HepG2 (cell line): ENCODE data around the gene PRXL2A. TPM values are rescaled to one million over a fixed set of nuclear protein-coding genes. Genes with fewer than 3 reads are reported as not detected.

Experiments
- ERF ChIP-seq: IDR thresholded peaks from 2 replicates; pipeline ENCODE4 v1.6.1; 2018; ENCODE audit warnings: missing biosample characterization, missing genetic modification reagents
- GLI4 ChIP-seq: sonication (generic); formaldehyde crosslinking; IDR thresholded peaks from 2 replicates; pipeline ENCODE4 v1.5.1; 2020; ENCODE audit warnings: missing genetic modification reagents, mild to moderate bottlenecking, moderate library complexity, borderline replicate concordance
- POLR2AphosphoS5 ChIP-seq: IDR thresholded peaks from 2 replicates; pipeline ENCODE4 v1.6.1; 2012; ENCODE audit warnings: low read depth, low read length
- RFX5 ChIP-seq: IDR thresholded peaks from 2 replicates; pipeline ENCODE4 v1.6.1; 2011; ENCODE audit warnings: low read depth, low read length, improper control_type of control experiment
- ZNF557 ChIP-seq: sonication (generic); formaldehyde crosslinking; IDR thresholded peaks from 2 replicates; pipeline ENCODE4 v1.4.0; 2020; ENCODE audit warnings: missing genetic modification reagents
- ZNF563 ChIP-seq: sonication (generic); formaldehyde crosslinking; IDR thresholded peaks from 2 replicates; pipeline ENCODE4 v1.8.0; 2022; ENCODE audit warnings: mild to moderate bottlenecking, moderate library complexity, missing genetic modification reagents
- ZNF713 ChIP-seq: sonication (generic); formaldehyde crosslinking; IDR thresholded peaks from 2 replicates; pipeline ENCODE4 v1.4.0; 2020; ENCODE audit warnings: mild to moderate bottlenecking, missing genetic modification reagents
- ZNF768 ChIP-seq: sonication (generic); formaldehyde crosslinking; IDR thresholded peaks from 2 replicates; pipeline ENCODE4 v1.4.0; 2020; ENCODE audit warnings: missing genetic modification reagents
- polyA plus RNA-seq, 8 experiments: library from polyadenylated mRNA; depleted of rRNA in 3 of 8; stranded (reverse) in 7 of 8; unstranded in 1 of 8; fragments of >200 nt; fragmentation: Illumina TruSeq in 4 of 8; extraction: Trizol in 4 of 8; gene quantifications; 2 replicates each; pipeline versions ENCODE4 v1.2.1 to v1.2.3, GENCODE V29; 2011 to 2016; ENCODE audit warnings: low read depth in 4 of 8, missing spikeins in 1 of 8, mixed read lengths in 1 of 8; ENCODE audit not compliant: insufficient read depth in 1 of 8
- total RNA-seq, 5 experiments: library from RNA; depleted of rRNA; stranded (reverse); fragments of >200 nt; fragmentation: Illumina TruSeq; extraction: Trizol; gene quantifications; 2 replicates each; pipeline ENCODE4 v1.2.3, GENCODE V29; 2016; ENCODE audit warnings: low read depth in 1 of 5
- TF ChIP-seq, protein P1 (sequence below): sonication (generic); formaldehyde crosslinking; IDR thresholded peaks from 2 replicates; pipeline ENCODE4 v1.5.1; 2020; ENCODE audit warnings: mild to moderate bottlenecking, missing genetic modification reagents, moderate library complexity
- TF ChIP-seq, protein P2 (sequence below): sonication (generic); formaldehyde crosslinking; IDR thresholded peaks from one replicate; pipeline ENCODE4 v1.5.1; 2020; ENCODE audit warnings: mild to moderate bottlenecking, missing genetic modification reagents; ENCODE audit errors: not compliant biosample characterization

Gene PRXL2A
- total and polyA plus RNA-seq, 2 of the 13 experiments (the other 11 are each of a cell fraction or from before 2014, with no cell fraction given) = 43.9 to 79.9 TPM

DNA sequence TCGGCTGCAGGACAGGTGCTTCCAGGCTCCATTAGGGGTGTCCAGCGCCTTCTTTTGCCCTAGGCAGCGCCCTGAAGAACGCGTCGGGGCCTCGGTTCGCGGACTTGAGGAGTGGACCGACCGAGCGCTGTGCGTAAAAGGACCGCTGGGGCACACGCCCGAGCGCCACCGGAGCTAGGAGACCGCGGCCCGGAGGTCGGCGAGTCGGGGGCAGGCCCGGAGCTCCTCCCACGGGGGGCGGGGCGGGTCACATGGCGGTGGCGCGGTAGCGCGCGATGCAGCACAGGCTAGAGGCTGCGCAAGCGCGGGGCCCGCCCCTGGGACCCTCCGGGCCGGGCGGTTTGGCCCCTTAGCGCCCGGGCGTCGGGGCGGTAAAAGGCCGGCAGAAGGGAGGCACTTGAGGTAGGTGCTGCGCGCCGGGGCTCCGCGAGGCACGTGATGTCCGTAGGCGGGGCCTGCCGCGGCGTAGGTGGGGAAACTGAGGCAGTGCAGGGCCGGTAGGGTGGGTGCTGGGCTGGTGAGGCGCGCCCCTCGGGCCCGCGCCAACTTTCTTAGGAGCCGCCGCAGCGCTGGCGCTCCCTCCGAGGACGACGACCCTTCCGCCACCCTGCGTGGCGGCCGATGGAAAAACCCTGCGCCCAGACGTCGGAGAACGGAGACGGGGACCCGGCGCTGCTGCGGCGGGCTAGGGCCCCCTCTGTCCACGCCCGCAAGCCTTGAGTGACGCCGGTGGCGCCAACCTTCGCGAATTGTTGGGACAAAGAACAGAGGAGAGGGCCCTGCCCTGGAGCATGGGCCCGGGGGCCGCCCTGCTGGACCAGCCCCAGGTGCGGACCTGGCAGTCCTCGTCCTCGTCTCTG is at the start of gene PRXL2A (continued):
- TF ChIP-seq, protein P1, sequence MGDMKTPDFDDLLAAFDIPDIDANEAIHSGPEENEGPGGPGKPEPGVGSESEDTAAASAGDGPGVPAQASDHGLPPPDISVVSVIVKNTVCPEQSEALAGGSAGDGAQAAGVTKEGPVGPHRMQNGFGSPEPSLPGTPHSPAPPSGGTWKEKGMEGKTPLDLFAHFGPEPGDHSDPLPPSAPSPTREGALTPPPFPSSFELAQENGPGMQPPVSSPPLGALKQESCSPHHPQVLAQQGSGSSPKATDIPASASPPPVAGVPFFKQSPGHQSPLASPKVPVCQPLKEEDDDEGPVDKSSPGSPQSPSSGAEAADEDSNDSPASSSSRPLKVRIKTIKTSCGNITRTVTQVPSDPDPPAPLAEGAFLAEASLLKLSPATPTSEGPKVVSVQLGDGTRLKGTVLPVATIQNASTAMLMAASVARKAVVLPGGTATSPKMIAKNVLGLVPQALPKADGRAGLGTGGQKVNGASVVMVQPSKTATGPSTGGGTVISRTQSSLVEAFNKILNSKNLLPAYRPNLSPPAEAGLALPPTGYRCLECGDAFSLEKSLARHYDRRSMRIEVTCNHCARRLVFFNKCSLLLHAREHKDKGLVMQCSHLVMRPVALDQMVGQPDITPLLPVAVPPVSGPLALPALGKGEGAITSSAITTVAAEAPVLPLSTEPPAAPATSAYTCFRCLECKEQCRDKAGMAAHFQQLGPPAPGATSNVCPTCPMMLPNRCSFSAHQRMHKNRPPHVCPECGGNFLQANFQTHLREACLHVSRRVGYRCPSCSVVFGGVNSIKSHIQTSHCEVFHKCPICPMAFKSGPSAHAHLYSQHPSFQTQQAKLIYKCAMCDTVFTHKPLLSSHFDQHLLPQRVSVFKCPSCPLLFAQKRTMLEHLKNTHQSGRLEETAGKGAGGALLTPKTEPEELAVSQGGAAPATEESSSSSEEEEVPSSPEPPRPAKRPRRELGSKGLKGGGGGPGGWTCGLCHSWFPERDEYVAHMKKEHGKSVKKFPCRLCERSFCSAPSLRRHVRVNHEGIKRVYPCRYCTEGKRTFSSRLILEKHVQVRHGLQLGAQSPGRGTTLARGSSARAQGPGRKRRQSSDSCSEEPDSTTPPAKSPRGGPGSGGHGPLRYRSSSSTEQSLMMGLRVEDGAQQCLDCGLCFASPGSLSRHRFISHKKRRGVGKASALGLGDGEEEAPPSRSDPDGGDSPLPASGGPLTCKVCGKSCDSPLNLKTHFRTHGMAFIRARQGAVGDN (CRISPR knock-in tag) = peak; percentile 91
- TF ChIP-seq RFX5 = no peak
- TF ChIP-seq ZNF768 (CRISPR knock-in tag) = peak; percentile 7; the same call in 1 of the 2 replicates
- TF ChIP-seq ERF (CRISPR knock-in tag) = no peak; the same call in 1 of the 2 replicates
- no peak for TF ChIP-seq ZNF713
- TF ChIP-seq, protein P2, sequence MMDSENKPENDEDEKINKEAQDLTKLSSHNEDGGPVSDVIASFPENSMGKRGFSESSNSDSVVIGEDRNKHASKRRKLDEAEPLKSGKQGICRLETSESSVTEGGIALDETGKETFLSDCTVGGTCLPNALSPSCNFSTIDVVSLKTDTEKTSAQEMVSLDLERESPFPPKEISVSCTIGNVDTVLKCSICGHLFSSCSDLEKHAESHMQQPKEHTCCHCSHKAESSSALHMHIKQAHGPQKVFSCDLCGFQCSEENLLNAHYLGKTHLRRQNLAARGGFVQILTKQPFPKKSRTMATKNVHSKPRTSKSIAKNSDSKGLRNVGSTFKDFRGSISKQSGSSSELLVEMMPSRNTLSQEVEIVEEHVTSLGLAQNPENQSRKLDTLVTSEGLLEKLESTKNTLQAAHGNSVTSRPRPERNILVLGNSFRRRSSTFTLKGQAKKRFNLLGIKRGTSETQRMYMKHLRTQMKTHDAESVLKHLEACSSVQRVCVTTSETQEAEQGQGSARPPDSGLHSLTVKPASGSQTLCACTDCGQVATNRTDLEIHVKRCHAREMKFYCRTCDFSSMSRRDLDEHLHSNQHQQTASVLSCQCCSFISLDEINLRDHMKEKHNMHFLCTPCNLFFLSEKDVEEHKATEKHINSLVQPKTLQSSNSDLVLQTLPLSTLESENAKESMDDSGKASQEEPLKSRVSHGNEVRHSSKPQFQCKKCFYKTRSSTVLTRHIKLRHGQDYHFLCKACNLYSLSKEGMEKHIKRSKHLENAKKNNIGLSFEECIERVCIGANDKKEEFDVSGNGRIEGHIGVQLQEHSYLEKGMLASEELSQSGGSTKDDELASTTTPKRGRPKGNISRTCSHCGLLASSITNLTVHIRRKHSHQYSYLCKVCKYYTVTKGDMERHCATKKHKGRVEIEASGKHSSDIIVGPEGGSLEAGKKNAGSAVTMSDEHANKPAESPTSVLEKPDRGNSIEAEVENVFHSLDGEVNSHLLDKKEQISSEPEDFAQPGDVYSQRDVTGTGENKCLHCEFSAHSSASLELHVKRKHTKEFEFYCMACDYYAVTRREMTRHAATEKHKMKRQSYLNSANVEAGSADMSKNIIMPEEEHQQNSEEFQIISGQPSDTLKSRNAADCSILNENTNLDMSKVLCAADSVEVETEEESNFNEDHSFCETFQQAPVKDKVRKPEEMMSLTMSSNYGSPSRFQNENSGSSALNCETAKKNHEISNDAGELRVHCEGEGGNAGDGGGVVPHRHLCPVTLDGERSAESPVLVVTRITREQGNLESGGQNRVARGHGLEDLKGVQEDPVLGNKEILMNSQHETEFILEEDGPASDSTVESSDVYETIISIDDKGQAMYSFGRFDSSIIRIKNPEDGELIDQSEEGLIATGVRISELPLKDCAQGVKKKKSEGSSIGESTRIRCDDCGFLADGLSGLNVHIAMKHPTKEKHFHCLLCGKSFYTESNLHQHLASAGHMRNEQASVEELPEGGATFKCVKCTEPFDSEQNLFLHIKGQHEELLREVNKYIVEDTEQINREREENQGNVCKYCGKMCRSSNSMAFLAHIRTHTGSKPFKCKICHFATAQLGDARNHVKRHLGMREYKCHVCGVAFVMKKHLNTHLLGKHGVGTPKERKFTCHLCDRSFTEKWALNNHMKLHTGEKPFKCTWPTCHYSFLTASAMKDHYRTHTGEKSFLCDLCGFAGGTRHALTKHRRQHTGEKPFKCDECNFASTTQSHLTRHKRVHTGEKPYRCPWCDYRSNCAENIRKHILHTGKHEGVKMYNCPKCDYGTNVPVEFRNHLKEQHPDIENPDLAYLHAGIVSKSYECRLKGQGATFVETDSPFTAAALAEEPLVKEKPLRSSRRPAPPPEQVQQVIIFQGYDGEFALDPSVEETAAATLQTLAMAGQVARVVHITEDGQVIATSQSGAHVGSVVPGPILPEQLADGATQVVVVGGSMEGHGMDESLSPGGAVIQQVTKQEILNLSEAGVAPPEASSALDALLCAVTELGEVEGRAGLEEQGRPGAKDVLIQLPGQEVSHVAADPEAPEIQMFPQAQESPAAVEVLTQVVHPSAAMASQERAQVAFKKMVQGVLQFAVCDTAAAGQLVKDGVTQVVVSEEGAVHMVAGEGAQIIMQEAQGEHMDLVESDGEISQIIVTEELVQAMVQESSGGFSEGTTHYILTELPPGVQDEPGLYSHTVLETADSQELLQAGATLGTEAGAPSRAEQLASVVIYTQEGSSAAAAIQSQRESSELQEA (CRISPR knock-in tag) = peak; percentile 91
- peak; percentile 79 for TF ChIP-seq ZNF563 (CRISPR knock-in tag)
- TF ChIP-seq POLR2AphosphoS5 = peak; percentile 90
- peak; percentile 46; the same call in 1 of the 2 replicates for TF ChIP-seq GLI4
- TF ChIP-seq ZNF557 (CRISPR knock-in tag) = peak; percentile 77; the same call in 1 of the 2 replicates
